ENCODE data around the gene CEP112. TPM values are rescaled to one million over a fixed set of nuclear protein-coding genes. Genes with fewer than 3 reads are reported as not detected.
A peak's percentile ranks its signal among the peaks of the same experiment; 100 is the strongest.

Gene CEP112
- total and polyA plus RNA-seq, 2 of the 4 experiments (the other 2 are of a cell fraction) = 2.5 to 5.6 TPM

GRCh38 chr17:66203274-66204015, 11.5 kb upstream of the CEP112 start:
- Histone ChIP-seq H2AFZ (replicated peaks; ENCODE audit: low read length, poor library complexity) (peak overlapping the region; percentile 7), H3K4ac (ENCODE audit: low read depth, low read length) (no peak overlapping the region), H3K27me3 (ENCODE audit: control insufficient read depth, insufficient read depth, low read length) (no peaks in the 10 kb centered on the region; the same call in 1 of the 2 replicates), H4K5ac (ENCODE audit: low read depth, low read length) (no peak overlapping the region), H3K56ac (ENCODE audit: extremely low read depth, insufficient read depth, low read length) (no peak overlapping the region), H3K4me1 (ENCODE audit: control insufficient read depth, insufficient read depth, low read length) (no peaks in the 10 kb centered on the region), H3K9me3 (ENCODE audit: control insufficient read depth, insufficient read depth, low read length) (no peaks in the 10 kb centered on the region), H3K18ac (ENCODE audit: low read depth, low read length) (no peak overlapping the region), H3K9ac (ENCODE audit: low read depth, low read length) (no peak overlapping the region), H3K79me1 (ENCODE audit: low read depth in 1 of 2, low read length in 2 of 2) (no peaks in the 10 kb centered on the region; a peak in 1 of 4 replicates), H4K20me1 (ENCODE audit: insufficient read depth, low read length) (no peaks in the 10 kb centered on the region), H3K14ac (replicated peaks; ENCODE audit: low read depth, low read length) (no peak overlapping the region; the same call in 1 of the 2 replicates), H4K8ac (ENCODE audit: low read depth in 2 of 2, low read length in 2 of 2) (no peak overlapping the region), H3K4me3 (ENCODE audit: insufficient read depth, low read depth, low read length) (no peak overlapping the region), H2BK20ac (ENCODE audit: low read depth, low read length) (no peak overlapping the region), H3K23ac (ENCODE audit: low read depth, low read length) (no peak overlapping the region), H2AK9ac (replicated peaks; ENCODE audit: low read depth, low read length, poor library complexity) (no peak overlapping the region), H3K4me2 (ENCODE audit: low read depth, low read length) (no peak overlapping the region), H2BK120ac (ENCODE audit: low read depth, low read length) (no peak overlapping the region), H2BK15ac (ENCODE audit: low read depth, low read length) (no peak overlapping the region), H2BK5ac (ENCODE audit: low read depth, low read length, poor library complexity, severe bottlenecking) (no peak overlapping the region), H3K27ac (ENCODE audit: insufficient read depth, low read length) (no peak overlapping the region), H3K36me3 (ENCODE audit: control insufficient read depth, insufficient read depth, low read length) (no peaks in the 10 kb centered on the region), H2AK5ac (ENCODE audit: low read depth, low read length) (no peak overlapping the region), H3K9me1 (ENCODE audit: insufficient read depth, low read length) (peaks cover 3% of the 10 kb centered on the region), H4K91ac (ENCODE audit: insufficient read depth, low read depth, low read length) (no peak overlapping the region)
- ChIA-PET POLR2A (ENCODE audit: unreplicated experiment) (no interaction called here), CTCF (no interaction called here)
- intact Hi-C loops (cut with micrococcal nuclease) (loop anchor here (5.0 kb wide), 2 partner anchors 364 to 704 kb away; no protein-coding TSS in a partner anchor), dilution Hi-C loops (cut with HindIII; ENCODE audit: low sequenced_read_pairs, unreplicated experiment) (no loop called here), in situ Hi-C loops (cut with MboI; ENCODE audit: low sequenced_read_pairs) (no loop called here)
- no TSS peak for BruUV-seq (replicated peaks)
- no peak for TF ChIP-seq FOS (IDR thresholded peaks at IDR 0.05; ENCODE audit: low read depth, low read length)
- TF ChIP-seq CHD1 (IDR thresholded peaks at IDR 0.05; ENCODE audit: low read depth, low read length) = no peak
- no peak for TF ChIP-seq MAZ (IDR thresholded peaks at IDR 0.05; ENCODE audit: borderline replicate concordance, low read depth, low read length)
- ATAC-seq (ENCODE audit: low read depth) (no peak), DNase-seq (no peak)
- WGBS, 2 experiments (ENCODE audit: extremely low coverage in 2 of 2, insufficient read length in 1 of 2) = 93% methylated on average over 3 of the region's 8 CpGs; no CpG with 5 or more reads in 1 of the 2 experiments

Measured in IMR-90 (cell line).